ENCODE results near the gene NTN3. TPM values are rescaled to one million over a fixed set of nuclear protein-coding genes. Genes with fewer than 3 reads are reported as not detected.

The NTN3 gene
- total RNA-seq, 6 experiments from 2014 or later, result 0.39 to 2.1 (median 1.2) TPM

- Histone ChIP-seq H3K9me3 (no peaks in the 10 kb centered on the region), H3K27ac (peak overlapping the region in 2 of 3 donors; percentile 57 to 63), H3K4me1 (peaks cover 0 to 14% (median 5%) of the 10 kb centered on the region in 4 donors), H3K36me3 (no peaks in the 10 kb centered on the region), H3K27me3 (no peaks in the 10 kb centered on the region), H3K4me3 (no peak overlapping the region)
- ATAC-seq (peak; percentile 51 to 76 (median 60)), DNase-seq (peak in 2 of 3 donors; percentile 59 to 76)
- intact Hi-C loops (cut with DNase I), result loop anchor here (10.0 kb wide), 1 partner anchor 313 kb away; the partner anchor contains the start of gene CASKIN1 (in 2 of the 2)
- WGBS (ENCODE audit: insufficient coverage, low coverage, low lambda C conversion rate, missing lambda C conversion rate), result 61% methylated on average over 5 of the region's 11 CpGs
- TF ChIP-seq POLR2A (IDR thresholded peaks at IDR 0.05) (peak; percentile 6), CTCF (IDR thresholded peaks at IDR 0.05) (no peak)
Measured at GRCh38 chr16:2507665-2508064, 36.6 kb downstream of the NTN3 start.

- 83% methylated on average over 3 of the region's 18 CpGs for whole genome bisulfite sequencing (ENCODE audit: insufficient coverage, low coverage, low lambda C conversion rate, missing lambda C conversion rate)
- ATAC-seq (no peak), DNase-seq (no peak)
- peaks cover 0 to 2% (median 0%) of the 10 kb centered on the region in 4 donors for H3K4me1 ChIP-seq
- no peaks in the 10 kb centered on the region for H3K36me3 ChIP-seq
- H3K27me3 ChIP-seq, result no peaks in the 10 kb centered on the region
- H3K4me3 ChIP-seq, result no peak overlapping the region
- intact Hi-C loops (cut with DNase I), result loop anchor here (10.0 kb wide), 1 partner anchor 314 kb away; the partner anchor contains the start of gene CASKIN1 (in 2 of the 2)
- H3K27ac ChIP-seq, result no peak overlapping the region
- H3K9me3 ChIP-seq, result no peaks in the 10 kb centered on the region
- no peak for TF ChIP-seq POLR2A (IDR thresholded peaks at IDR 0.05)
- no peak for TF ChIP-seq CTCF (IDR thresholded peaks at IDR 0.05)
Measured at GRCh38 chr16:2508722-2509400, 37.8 kb downstream of the NTN3 start.

DNA sequence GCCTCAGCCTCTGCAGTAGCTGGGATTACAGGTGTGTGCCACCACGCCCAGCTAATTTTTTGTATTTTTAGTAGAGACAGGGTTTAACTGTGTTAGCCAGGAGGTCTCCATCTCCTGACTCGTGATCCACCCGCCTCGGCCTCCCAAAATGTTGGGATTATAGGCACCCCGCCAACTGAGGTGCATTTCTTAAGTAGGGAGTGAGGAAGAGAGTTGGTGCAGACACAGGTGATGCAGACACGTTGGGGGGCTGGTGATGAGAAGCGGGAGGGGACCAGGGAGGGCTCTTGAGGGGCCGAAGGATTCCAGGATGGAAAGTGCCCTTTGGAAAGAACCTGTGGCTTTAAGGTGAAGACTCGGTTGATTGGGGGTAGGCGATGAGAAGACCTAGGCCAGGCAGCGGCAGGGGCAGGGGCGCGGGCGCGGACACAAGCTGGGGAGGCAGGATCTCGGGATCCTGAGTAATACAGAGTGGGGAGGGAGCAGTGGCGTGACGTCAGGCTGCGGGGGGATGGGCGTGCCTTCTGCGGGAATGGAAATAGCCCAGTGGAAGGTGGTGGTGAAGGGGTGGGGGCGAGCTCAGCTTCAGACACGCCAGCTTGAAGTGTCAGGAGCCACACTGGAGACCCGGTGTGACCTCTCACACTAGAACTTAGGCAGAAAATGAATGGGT is 40.2 kb downstream of the NTN3 start:
- intact Hi-C loops (cut with DNase I), result no loop called here
- Histone ChIP-seq H3K27me3 (no peaks in the 10 kb centered on the region), H3K27ac (no peak overlapping the region), H3K9me3 (no peaks in the 10 kb centered on the region), H3K36me3 (no peaks in the 10 kb centered on the region), H3K4me3 (no peak overlapping the region), H3K4me1 (peaks cover 0 to 15% (median 7%) of the 10 kb centered on the region in 4 donors)
- WGBS (ENCODE audit: insufficient coverage, low coverage, low lambda C conversion rate, missing lambda C conversion rate), result 60% methylated on average over 20 of the region's 24 CpGs
- DNase-seq, result peak in 2 of 3 donors; percentile 54 to 60
- TF ChIP-seq POLR2A (IDR thresholded peaks at IDR 0.05) (no peak), CTCF (IDR thresholded peaks at IDR 0.05) (no peak)
- no peak for ATAC-seq

DNA sequence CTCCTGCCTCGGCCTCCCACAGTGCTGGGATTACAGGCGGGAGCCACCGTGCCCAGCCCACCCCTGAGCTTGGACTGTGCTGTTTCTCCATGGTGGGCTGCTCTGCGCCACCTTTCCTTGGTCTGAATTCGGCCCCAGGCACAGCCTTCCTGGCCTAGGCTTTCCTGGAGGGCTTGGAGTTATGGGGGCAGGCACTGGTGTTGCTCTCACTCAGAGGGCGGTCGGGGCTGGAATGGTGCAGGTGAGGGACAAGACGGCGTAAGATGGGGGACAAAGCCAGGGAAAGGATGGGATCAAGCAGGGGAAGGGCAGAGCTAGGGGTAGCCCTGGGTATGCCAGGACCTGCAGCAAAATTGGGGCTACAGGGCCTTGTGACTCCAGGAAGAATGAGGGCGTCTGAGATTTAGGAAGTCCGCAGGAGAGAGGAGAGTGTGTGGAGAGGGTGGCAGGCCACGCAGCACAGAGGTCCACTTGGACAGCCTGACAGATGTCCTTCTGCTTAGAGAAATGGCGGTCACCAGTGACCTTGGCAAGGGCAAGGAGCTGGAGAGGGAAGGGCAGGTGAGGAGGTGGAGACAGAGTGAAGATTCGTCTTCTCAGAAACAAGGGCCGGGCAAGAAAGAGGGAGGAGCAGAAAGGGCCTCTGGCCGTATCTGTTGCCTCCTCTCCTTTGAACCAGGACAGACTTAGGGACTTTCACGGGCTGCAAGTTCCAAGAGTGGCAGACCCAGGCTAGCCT is 41.1 kb downstream of the NTN3 start:
- intact Hi-C loops (cut with DNase I), result no loop called here
- 92% methylated on average over 7 of the region's 17 CpGs for WGBS (ENCODE audit: insufficient coverage, low coverage, low lambda C conversion rate, missing lambda C conversion rate)
- Histone ChIP-seq H3K36me3 (no peaks in the 10 kb centered on the region), H3K9me3 (no peaks in the 10 kb centered on the region), H3K27ac (no peak overlapping the region), H3K27me3 (no peaks in the 10 kb centered on the region), H3K4me1 (peaks cover 0 to 24% (median 14%) of the 10 kb centered on the region in 4 donors), H3K4me3 (no peak overlapping the region)
- DNase-seq, result no peak
- TF ChIP-seq POLR2A (IDR thresholded peaks at IDR 0.05), result no peak
- TF ChIP-seq CTCF (IDR thresholded peaks at IDR 0.05), result no peak
- no peak for ATAC-seq
